TTC549 (cell line): ENCODE measurements around the gene TAS2R7.
A peak's percentile ranks its signal among the peaks of the same experiment; 100 is the strongest.
"Not testable (repeated sequence)": the region's sequence is repeated elsewhere in the genome, so short reads cannot be mapped to it uniquely, and the experiment has no call there.

Experiments used
- FAIRE-seq: peaks from 2 replicates; lab custom pipeline; 2012; peaks lifted over from hg19 to GRCh38; lab: Jason Lieb, UNC

The TAS2R7 gene

DNA sequence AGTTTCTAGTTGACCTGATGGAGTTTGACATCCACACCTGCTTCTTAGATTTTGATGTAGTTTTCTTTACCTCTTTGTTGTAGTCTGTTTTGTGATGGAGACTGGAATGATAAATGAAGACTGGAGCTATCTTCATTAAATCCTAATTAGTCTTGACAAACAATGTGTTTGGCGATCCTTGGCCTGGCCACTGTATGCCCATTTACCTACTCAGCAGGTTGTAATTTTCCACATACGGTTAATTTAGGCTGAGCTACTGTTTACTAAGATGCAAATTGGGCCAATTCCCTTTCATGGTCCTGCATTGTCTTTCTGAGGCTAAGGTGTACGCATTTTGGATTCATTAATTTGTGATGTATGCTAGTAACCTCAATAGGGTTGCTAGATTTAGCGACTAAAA, at the start of gene TAS2R7:
TAS2R7 (minus strand) TSS at position 41 of the 400 bp plus-strand sequence. CDS start 57 bp downstream, outside the sequence.
- FAIRE-seq: no peak

- no peak for FAIRE-seq
Measured at GRCh38 chr12:10851243-10851858, 48.9 kb upstream of the TAS2R7 start.

DNA sequence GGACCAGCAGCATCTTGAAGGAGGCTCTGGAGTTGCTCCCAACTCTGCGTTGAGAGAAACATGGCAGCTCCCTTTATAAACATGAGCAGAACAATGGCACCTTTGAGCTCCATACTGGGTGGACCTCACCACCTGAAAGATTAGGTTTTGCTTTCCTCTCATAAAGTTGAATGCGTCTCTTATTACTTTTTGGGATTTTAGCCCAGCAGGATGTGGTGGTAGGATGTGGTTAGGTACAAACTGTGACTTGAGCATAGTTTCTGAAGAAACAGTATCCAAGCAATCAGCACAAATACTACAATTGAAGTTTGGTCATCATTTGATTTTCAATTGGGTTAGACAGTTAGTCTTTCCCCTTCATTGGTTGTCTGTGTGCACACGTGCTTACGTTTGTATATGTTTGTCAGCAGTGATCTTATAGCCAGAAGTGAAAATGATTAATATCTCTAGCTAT, 47.0 kb upstream of the TAS2R7 start, which contains the start of gene PRR4:
PRR4 (minus strand) TSS at position 51 of the 454 bp plus-strand sequence; CDS start at position 13, 38 bp downstream.
- no peak for FAIRE-seq

GRCh38 chr12:10847744-10848143, 45.3 kb upstream of the TAS2R7 start:
- FAIRE-seq: no peak

GRCh38 chr12:10842862-10843261, 40.4 kb upstream of the TAS2R7 start:
- no peak for FAIRE-seq

DNA sequence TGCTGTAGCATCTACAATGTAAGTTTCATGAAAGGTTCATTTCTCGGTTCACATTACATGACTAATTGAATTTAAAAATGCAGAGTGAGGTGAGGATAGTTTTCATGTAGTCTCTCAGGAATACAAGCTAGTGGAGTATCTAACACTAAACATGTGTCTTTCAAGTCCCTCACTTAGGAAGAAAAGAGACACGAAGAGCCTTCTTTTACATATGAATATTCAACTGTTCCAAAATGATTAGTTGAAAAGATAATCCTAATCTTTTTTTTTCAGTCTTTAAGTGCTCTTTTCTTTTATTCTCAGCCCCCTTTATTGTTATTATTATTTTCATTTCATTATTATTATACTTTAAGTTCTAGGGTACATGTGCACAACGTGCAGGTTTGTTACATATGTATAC, 36.0 kb upstream of the TAS2R7 start:
- no peak for FAIRE-seq

GRCh38 chr12:10829994-10830393, 27.6 kb upstream of the TAS2R7 start:
- FAIRE-seq: no peak

DNA sequence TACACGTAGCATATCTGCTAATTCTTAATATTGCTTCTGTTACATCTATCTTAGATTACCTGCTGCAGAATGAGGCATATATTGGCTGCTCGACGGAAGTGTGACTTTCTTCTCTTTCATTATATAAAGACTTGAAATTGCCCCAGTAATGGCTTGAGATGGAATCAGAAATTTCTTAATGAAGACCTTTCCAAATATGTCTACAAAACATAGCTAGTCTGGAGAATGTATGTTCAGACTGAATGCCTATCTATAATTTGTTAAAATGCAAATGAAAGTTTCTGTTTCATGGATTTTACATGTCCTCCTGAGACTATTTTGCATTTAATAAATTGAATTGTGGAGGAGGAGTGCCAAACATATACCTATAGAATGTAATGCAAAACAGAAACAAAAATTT, 23.8 kb upstream of the TAS2R7 start, which contains the start of gene TAS2R10:
TAS2R10 (minus strand) TSS at position 101 of the 400 bp plus-strand sequence; CDS start at position 12, 89 bp downstream.
- FAIRE-seq: no peak

- no peak for FAIRE-seq
Measured at GRCh38 chr12:10824957-10825356, 22.5 kb upstream of the TAS2R7 start.

DNA sequence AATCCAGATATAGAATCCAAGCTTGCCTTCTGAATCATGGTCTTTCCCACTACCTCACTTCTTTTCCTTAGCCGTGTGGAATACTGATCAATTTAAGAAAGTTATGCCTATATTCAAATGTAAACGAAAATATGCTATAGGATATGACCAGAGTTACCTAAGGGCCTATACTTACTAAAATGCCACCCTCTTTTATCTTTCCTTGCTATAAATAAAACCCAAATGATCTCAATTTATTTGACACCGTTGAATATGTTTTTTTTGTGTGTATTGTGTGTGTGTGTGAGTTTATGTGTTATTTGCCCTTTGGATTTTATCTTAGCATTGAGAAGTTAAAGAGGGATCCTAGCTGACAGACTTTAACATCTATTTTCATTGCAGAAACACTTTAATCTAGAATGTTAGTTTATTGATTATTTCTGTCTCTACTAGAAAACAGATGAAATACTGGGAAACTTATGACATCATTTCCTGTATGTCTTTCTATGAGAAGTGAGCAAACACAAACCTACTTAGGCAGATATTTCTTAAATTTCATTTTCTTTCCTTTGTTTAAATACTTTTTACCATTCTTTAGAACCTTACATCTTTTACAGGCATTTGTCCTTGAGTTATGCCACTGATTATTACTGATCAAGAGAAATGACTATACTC, 9.6 kb upstream of the TAS2R7 start:
- no peak for FAIRE-seq

- no peak for FAIRE-seq
Measured at GRCh38 chr12:10810068-10810467, 7.6 kb upstream of the TAS2R7 start, which contains the start of gene TAS2R9. TSS of gene TAS2R9 (minus strand) at chr12:10810168. CDS start at chr12:10810075, 93 bp downstream.

GRCh38 chr12:10807186-10807585, 4.8 kb upstream of the TAS2R7 start, which contains the start of gene TAS2R8:
TSS of gene TAS2R8 (minus strand) at chr12:10807286. CDS start at chr12:10806980, 306 bp downstream.
- no peak for FAIRE-seq

- no peak for FAIRE-seq
Measured at GRCh38 chr12:10801741-10802140, 686 bp downstream of the TAS2R7 start.

DNA sequence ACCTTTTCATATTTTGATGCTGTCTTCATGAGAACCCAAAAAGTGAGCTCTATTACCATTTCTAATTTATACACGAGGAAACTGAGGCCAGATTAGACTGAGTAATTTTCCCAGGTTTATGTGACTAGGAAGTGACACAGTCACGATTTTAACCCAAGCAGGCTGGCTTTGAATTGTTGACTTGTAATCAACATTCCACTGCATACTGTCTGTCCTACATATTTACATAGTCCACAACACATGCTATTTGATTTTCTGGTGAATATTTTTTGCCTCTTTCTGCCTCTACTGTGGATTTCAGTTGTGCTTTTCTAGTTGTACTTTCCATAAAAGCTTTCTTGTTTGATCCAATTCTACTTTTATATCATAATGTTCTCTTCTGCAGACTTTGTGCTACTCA, 8.2 kb downstream of the TAS2R7 start:
- FAIRE-seq: no peak

GRCh38 chr12:10791769-10792168, 10.7 kb downstream of the TAS2R7 start:
- not testable (repeated sequence) for FAIRE-seq

- FAIRE-seq: no peak
Measured at GRCh38 chr12:10783252-10783651, 19.2 kb downstream of the TAS2R7 start.

GRCh38 chr12:10779103-10779502, 23.3 kb downstream of the TAS2R7 start:
- no peak for FAIRE-seq

DNA sequence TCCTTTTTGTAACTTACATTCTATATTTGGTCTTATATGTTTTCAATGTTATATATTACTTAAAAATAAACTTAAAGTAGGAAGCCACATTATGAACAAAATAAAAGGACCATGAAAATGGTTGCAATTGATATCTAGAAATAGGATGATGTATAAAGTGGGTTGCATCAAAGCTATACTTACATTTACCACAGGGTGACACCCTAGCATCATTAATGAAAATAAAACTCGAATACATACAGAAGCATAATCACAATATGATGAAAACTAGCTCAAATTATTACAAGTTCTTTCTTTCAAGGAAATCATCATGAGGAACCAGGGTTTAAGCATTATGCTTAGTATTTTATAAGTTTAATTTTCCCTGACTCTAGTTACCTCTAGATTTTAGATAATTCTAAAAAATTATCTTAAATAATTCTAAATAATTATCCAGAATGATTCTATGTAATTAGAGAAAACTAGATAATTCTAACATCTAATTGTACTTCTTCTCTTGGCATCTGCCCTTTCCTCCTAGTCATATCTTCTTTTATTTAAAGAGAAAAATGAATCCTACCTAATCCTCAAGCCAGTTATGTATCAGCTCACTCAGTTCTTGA, 31.2 kb downstream of the TAS2R7 start:
- FAIRE-seq: peak; percentile 90

DNA sequence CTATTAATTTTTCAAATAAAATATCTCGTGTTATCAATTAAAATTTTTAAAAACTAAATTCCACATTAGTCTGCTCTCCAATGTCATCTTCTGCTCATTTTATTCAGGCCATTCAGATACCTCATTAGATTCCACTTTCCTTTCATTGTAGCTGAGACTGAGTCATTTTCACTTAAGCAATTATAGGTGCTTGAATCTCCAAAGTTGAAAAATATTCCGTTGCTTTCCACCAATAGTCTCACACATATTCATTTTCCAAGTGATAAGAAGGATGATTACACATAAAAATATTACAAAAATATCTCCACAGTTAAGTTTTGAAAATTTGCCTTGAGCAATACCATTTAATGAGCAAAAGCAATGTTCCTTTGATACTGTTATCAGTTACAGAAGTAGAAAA, 42.8 kb downstream of the TAS2R7 start:
- FAIRE-seq: no peak

DNA sequence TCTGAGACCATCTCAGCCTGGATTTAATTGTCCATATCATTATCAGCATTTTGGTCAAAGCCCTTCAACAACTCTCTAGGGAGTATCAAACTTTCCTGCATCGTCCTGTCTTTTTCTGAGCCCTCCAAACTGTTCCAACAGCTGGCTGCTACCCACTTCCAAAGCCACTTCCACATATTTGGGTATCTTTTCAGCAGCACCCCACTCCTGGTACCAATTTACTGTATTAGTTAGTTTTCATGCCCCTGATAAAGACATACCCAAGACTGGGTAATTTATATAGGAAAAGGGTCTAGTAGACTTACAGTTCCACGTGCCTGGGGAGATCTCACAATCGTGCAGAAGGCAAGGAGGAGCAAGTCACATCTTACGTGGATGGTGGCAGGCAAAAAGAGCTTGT, 46.2 kb downstream of the TAS2R7 start:
- no peak for FAIRE-seq

DNA sequence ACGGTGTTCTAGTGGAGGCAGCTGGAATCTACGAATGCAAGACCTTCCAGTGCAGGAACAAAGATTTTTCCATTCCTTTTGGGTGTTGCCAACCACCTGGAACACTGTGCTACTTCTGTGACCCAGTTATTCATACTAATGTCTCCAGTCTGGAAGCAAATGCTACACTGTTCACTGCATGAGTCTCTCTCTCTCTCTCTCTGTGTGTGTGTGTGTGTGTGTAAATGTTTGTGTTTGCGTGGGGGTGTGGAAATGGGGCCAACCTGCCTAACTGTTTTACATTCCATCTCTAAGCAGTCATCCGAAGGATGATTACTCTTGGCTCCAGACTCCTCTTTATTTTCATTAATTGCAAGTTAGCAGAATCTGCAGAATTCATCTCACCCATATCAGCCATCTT, 49.4 kb downstream of the TAS2R7 start:
- FAIRE-seq: no peak
